Neutrophil (primary cell): ENCODE measurements around the gene ANGPTL4.
"Not testable (repeated sequence)": the region's sequence is repeated elsewhere in the genome, so short reads cannot be mapped to it uniquely, and the experiment has no call there.

ENCODE experiments used
- H3K27ac ChIP-seq: fragments of 200-600 bp; sonication (generic); 2 replicates; pipeline ENCODE4 v1.5.1; 2016; ENCODE audit warnings: mild to moderate bottlenecking, moderate library complexity
- H3K27me3 ChIP-seq: fragments of 200-600 bp; sonication (generic); 2 replicates; pipeline ENCODE4 v1.6.0; 2016; ENCODE audit warnings: mild to moderate bottlenecking
- H3K36me3 ChIP-seq: fragments of 200-600 bp; sonication (generic); 2 replicates; pipeline ENCODE4 v1.5.1; 2017
- H3K4me1 ChIP-seq, 2 experiments: fragments of 200-600 bp in 1 of 2; sonication (generic) in 1 of 2; 1 replicate in 1 of 2; 2 replicates in 1 of 2; pipeline versions ENCODE4 v1.5.1 to v1.6.1; 2013 to 2016; ENCODE audit warnings: low read depth in 1 of 2, low read length in 1 of 2, mild to moderate bottlenecking in 1 of 2, moderate library complexity in 1 of 2; ENCODE audit not compliant: control insufficient read depth in 1 of 2, insufficient read depth in 1 of 2
- H3K4me3 ChIP-seq, 2 experiments: fragments of 200-600 bp in 1 of 2; sonication (generic) in 1 of 2; 1 replicate in 1 of 2; 2 replicates in 1 of 2; pipeline ENCODE4 v1.5.1; 2013 to 2016; ENCODE audit warnings: low read depth in 1 of 2, low read length in 1 of 2, mild to moderate bottlenecking in 1 of 2, moderate library complexity in 1 of 2
- H3K9me3 ChIP-seq: fragments of 200-600 bp; sonication (generic); 2 replicates; pipeline ENCODE4 v1.5.1; 2016
- TF ChIP-seq, protein P1 (sequence below): fragments of 200-600 bp; sonication (generic); IDR thresholded peaks from 2 replicates; pipeline ENCODE4 v1.5.1; 2016; ENCODE audit warnings: antibody characterized with exemption

Gene ANGPTL4

DNA sequence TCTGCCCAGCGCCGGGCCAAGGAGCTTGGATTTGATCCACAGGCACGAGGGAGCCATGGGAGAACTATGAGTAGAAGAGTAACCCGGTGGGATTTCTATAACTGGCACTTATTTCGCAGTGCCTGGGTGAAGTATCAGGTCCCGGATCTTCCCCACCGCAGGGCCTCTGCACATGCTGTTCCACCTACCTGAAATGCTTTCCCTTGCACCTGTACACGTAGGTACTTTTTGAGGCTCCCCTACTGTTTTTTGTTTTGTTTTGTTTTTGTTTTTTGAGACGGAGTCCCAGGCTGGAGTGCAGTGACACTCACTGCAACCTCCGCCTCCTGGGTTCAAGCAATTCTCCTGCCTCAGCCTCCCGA lies 20.5 kb upstream of the ANGPTL4 start:
- no peak overlapping the region for H3K27ac ChIP-seq
- no peak overlapping the region for H3K4me3 ChIP-seq
- TF ChIP-seq, protein P1, sequence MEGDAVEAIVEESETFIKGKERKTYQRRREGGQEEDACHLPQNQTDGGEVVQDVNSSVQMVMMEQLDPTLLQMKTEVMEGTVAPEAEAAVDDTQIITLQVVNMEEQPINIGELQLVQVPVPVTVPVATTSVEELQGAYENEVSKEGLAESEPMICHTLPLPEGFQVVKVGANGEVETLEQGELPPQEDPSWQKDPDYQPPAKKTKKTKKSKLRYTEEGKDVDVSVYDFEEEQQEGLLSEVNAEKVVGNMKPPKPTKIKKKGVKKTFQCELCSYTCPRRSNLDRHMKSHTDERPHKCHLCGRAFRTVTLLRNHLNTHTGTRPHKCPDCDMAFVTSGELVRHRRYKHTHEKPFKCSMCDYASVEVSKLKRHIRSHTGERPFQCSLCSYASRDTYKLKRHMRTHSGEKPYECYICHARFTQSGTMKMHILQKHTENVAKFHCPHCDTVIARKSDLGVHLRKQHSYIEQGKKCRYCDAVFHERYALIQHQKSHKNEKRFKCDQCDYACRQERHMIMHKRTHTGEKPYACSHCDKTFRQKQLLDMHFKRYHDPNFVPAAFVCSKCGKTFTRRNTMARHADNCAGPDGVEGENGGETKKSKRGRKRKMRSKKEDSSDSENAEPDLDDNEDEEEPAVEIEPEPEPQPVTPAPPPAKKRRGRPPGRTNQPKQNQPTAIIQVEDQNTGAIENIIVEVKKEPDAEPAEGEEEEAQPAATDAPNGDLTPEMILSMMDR = no peak
- no peaks in the 10 kb centered on the region for H3K4me1 ChIP-seq
- H3K9me3 ChIP-seq = no peaks in the 10 kb centered on the region
- peaks cover 72% of the 10 kb centered on the region for H3K27me3 ChIP-seq
- no peaks in the 10 kb centered on the region for H3K36me3 ChIP-seq

DNA sequence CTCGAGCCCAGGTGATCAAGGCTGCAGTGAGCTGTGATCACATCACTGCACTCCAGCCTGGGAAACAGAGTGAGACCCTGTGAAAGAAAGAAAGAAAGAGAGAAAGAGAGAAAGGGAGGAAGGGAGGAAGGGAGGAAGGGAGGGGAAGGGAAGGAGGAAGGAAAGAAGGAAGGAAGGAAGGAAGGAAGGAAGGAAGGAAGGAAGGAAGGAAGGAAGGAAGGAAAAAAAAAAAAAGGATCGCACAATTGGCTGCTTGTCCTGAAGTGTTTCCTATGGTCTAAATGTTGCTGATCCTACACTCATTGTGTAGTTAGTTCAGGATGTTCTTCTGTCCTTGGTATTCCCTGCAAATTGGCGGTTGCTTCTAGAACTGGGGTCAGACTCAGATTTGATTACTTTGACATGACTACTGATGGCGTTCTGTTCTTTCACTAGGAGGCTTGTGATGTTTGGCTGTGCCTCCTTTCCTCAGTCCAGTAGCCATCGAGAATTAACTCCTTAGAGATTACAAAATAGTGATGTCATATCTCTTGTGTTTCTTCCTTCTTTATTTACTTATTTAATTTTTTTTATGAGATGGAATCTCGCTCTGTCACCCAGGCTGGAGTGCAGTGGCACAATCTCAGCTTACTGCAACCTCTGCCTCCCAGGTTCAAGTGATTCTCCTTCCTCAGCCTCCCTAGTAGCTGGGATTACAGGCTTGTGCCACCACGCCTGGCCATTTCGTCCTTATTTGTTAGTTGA lies 14.2 kb upstream of the ANGPTL4 start:
- not testable (repeated sequence) for H3K27ac ChIP-seq, H3K4me3 ChIP-seq

DNA sequence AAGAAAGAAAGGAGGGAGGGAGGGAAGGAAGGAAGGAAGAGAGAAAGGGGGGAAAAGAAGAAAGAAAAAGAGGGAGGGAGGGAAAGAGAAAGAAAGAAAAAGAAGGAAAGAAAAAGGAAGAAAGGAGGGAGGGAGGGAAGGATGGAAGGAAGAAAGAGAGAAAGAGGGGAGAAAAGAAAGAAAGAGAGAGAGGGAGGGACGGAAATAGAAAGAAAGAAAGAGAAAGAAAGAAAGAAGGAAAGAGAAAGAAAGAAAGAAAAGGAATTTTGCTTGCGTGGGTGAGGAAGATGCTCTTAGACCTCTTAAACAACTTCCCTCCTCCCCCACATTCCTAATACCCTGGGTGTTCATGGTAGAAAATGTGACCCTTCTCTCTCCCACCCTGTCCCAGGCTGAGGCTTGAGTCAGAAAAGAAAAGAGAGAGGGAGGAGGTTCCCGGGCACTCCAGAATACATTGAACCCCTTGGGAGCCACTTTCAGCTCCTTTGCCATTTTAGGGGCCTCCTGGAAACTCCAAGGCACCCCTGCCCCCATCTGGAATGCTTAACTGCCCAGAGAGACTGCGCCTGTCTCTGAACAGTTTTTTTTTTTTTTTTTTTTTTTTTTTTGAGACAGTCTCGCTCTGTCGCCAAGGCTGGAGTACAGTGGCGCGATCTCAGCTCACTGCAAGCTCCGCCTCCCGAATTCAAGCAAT lies 11.7 kb upstream of the ANGPTL4 start:
- H3K36me3 ChIP-seq = no peaks in the 10 kb centered on the region
- peaks cover 42% of the 10 kb centered on the region for H3K27me3 ChIP-seq
- H3K9me3 ChIP-seq = no peaks in the 10 kb centered on the region
- no peak overlapping the region for H3K4me3 ChIP-seq
- TF ChIP-seq, protein P1 = no peak
- H3K4me1 ChIP-seq = peaks cover 0 to 7% of the 10 kb centered on the region in 2 experiments
- H3K27ac ChIP-seq = no peak overlapping the region

More for the DNA sequence above, 14.2 kb upstream of the ANGPTL4 start:
- H3K27me3 ChIP-seq = peaks cover 52% of the 10 kb centered on the region
- H3K36me3 ChIP-seq, H3K4me1 ChIP-seq, H3K9me3 ChIP-seq: not testable (repeated sequence)

DNA sequence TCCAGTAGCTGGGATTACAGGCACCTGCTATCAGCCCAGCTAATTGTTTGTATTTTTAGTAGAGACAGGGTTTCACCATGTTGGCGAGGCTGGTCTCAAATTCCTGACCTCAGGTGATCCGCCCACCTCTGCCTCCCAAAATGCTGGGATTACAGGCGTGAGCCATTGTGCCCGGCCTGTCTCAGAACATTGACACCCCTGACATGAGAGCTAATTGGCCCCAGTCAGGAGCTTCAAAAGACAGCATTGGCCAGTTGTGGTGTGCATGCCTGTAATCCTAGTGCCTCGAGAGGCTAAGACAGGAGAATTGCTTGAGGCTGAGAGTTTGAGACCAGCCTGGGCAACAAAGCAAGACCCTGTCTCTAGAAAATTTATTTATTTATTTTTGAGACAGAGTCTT lies 11.1 kb upstream of the ANGPTL4 start:
- H3K27ac ChIP-seq, H3K36me3 ChIP-seq, H3K4me3 ChIP-seq, H3K4me1 ChIP-seq, H3K9me3 ChIP-seq: not testable (repeated sequence)
- peaks cover 42% of the 10 kb centered on the region for H3K27me3 ChIP-seq

DNA sequence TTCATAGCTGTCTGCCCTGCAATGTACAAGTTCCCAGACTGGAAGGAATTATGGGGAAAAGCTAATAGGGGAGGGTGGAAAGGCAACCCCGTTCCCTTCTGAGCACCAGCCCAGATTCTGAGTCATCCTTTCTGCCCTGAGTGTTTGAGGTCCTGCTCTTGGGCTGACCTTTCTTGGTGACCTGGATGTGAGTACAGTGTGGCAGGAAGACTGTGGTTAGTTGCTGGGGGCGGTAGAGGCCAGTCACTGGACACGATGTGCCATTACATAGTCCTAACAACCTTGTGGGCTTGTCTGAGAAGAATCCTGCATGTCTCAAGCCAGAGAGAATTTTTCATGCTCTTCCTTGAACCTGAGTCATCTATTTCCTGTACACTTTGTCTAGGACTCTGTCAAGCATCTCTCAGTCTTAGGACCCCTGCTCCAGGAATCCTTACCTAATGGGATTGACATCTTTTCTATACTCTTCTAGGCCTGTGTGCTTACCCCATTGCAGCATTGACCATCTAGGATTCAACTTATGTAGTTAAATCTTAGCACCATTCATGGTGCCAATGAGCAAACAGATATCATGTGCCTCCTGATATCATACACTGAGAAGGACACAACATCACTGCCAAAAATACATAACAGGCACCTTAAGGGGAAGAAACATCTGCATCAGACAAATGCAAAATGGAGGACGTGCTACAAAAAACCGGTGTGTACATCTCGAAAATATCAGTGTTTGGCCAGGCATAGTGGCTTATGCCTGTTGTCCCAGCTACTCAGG lies 8.1 kb upstream of the ANGPTL4 start:
- TF ChIP-seq, protein P1 = no peak
- Histone ChIP-seq H3K27me3 (peaks cover 38% of the 10 kb centered on the region), H3K4me1 (peaks cover 0 to 7% of the 10 kb centered on the region in 2 experiments), H3K4me3 (no peak overlapping the region), H3K36me3 (no peaks in the 10 kb centered on the region), H3K9me3 (no peaks in the 10 kb centered on the region), H3K27ac (no peak overlapping the region)

DNA sequence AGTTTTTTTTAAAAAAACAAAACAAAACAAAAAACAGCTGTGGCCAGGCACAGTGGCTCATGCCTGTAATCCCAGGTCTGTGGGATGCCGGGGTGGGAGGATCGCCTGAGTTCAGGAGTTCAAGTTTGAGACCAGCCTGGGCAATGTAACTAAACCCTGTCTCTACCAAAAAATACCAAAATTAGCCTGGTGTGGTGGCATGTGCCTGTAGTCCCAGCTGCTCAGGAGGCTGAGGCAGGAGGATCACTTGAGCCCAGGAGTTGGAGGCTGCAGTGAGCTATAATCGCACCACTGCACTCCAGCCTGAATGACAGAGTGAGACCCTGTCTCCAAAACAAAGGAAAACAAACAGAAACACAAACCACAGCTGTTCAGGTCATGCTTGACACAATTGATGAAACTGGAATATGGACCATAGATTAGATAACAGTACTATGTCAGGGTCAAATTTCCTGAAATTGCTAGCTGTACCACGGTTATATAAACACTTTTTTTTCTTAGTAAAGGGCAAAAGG lies 6.9 kb upstream of the ANGPTL4 start:
- Histone ChIP-seq H3K9me3 (no peaks in the 10 kb centered on the region), H3K4me1 (peaks cover 0 to 7% of the 10 kb centered on the region in 2 experiments), H3K36me3 (no peaks in the 10 kb centered on the region), H3K4me3 (no peak overlapping the region), H3K27ac (no peak overlapping the region), H3K27me3 (peaks cover 37% of the 10 kb centered on the region)
- TF ChIP-seq, protein P1 = no peak
